H1 (cell line): ENCODE data around the gene H2AZ1. TPM values are rescaled to one million over a fixed set of nuclear protein-coding genes. Genes with fewer than 3 reads are reported as not detected.

Source experiments
- CTCF ChIA-PET: fragments of 300-600 bp; sonication (Branson Sonifier 250); formaldehyde crosslinking; loops from one replicate; lab custom pipeline; 2021; ENCODE audit not compliant: partially characterized antibody; lab: Charles Lee
- POLR2A ChIA-PET: fragments of 300-600 bp; sonication (Branson Sonifier 250); formaldehyde crosslinking; loops from one replicate; lab custom pipeline; 2021; ENCODE audit warnings: inconsistent platforms; ENCODE audit not compliant: partially characterized antibody; lab: Charles Lee
- DNase-seq, 2 experiments: peaks; one replicate each; pipeline versions ENCODE4 v3.0.0 to v3.0.0-alpha.2; 2010 to 2022; ENCODE audit warnings: low spot score in 2 of 2, low read depth in 1 of 2, mixed read lengths in 1 of 2
- FAIRE-seq: peaks from 2 replicates; lab custom pipeline; 2011; peaks lifted over from hg19 to GRCh38; lab: Jason Lieb, UNC
- H2AFZ ChIP-seq: 2 replicates; pipeline ENCODE4 v1.8.1; 2012; ENCODE audit warnings: low read length, inconsistent platforms
- H2AK5ac ChIP-seq: 2 replicates; pipeline ENCODE4 v1.6.1; 2013; ENCODE audit warnings: low read depth, low read length
- H2BK120ac ChIP-seq: replicated peaks from 2 replicates; pipeline ENCODE3; 2013; ENCODE audit warnings: low read depth, low read length, inconsistent platforms
- H2BK12ac ChIP-seq: 2 replicates; pipeline ENCODE4 v1.6.1; 2013; ENCODE audit warnings: low read depth, low read length
- H2BK15ac ChIP-seq: 2 replicates; pipeline ENCODE4 v1.6.1; 2013; ENCODE audit warnings: low read length
- H2BK20ac ChIP-seq: 2 replicates; pipeline ENCODE4 v1.6.1; 2013; ENCODE audit warnings: low read length
- H2BK5ac ChIP-seq: 2 replicates; pipeline ENCODE4 v1.6.1; 2013; ENCODE audit warnings: low read depth, low read length
- H3K14ac ChIP-seq: 2 replicates; pipeline ENCODE4 v1.6.1; 2013; ENCODE audit warnings: inconsistent platforms; ENCODE audit not compliant: insufficient read length
- H3K18ac ChIP-seq: 2 replicates; pipeline ENCODE4 v1.6.1; 2013; ENCODE audit warnings: low read length; ENCODE audit errors: extremely low read depth
- H3K23ac ChIP-seq: 2 replicates; pipeline ENCODE4 v1.6.1; 2013; ENCODE audit warnings: inconsistent platforms; ENCODE audit not compliant: insufficient read length
- H3K23me2 ChIP-seq: 2 replicates; pipeline ENCODE4 v1.6.1; 2013; ENCODE audit warnings: low read depth, low read length
- H3K27ac ChIP-seq: 2 replicates; pipeline ENCODE4 v1.6.1; 2011; ENCODE audit warnings: low read depth, low read length, inconsistent platforms
- H3K27me3 ChIP-seq, 4 experiments: replicated peaks in 1 of 4; 1 replicate in 1 of 4; 2 replicates in 3 of 4; pipeline versions ENCODE4 v1.6.1 to v1.8.1; 2011 to 2013; ENCODE audit warnings: low read length in 3 of 4, mild to moderate bottlenecking in 3 of 4, inconsistent platforms in 2 of 4, mixed read lengths in 2 of 4, moderate library complexity in 1 of 4; ENCODE audit not compliant: control insufficient read depth in 3 of 4, insufficient read depth in 3 of 4; ENCODE audit errors: extremely low read depth in 1 of 4
- H3K36me3 ChIP-seq, 4 experiments: 2 replicates each; pipeline versions ENCODE4 v1.6.1 to v1.8.1; 2011 to 2013; ENCODE audit warnings: mild to moderate bottlenecking in 4 of 4, low read length in 3 of 4, moderate library complexity in 2 of 4, control low read depth in 1 of 4, inconsistent platforms in 1 of 4; ENCODE audit not compliant: insufficient read depth in 4 of 4, control insufficient read depth in 2 of 4
- H3K4ac ChIP-seq: replicated peaks from 2 replicates; pipeline ENCODE3; 2013; ENCODE audit warnings: low read length, low read depth, mixed read lengths, inconsistent platforms; ENCODE audit not compliant: insufficient read length
- H3K4me1 ChIP-seq, 4 experiments: replicated peaks in 1 of 4; 1 replicate in 1 of 4; 2 replicates in 3 of 4; pipeline versions ENCODE4 v1.6.1 to v1.8.1; 2011 to 2013; ENCODE audit warnings: low read length in 3 of 4, inconsistent platforms in 2 of 4, mixed read lengths in 1 of 4; ENCODE audit not compliant: insufficient read depth in 4 of 4, control insufficient read depth in 3 of 4
- H3K4me2 ChIP-seq, 2 experiments: 2 replicates each; pipeline versions ENCODE4 v1.6.1 to v1.8.1; 2011 to 2013; ENCODE audit warnings: low read depth in 2 of 2, low read length in 2 of 2, control low read depth in 1 of 2, inconsistent platforms in 1 of 2, mild to moderate bottlenecking in 1 of 2; ENCODE audit not compliant: insufficient read depth in 1 of 2
- H3K4me3 ChIP-seq, 4 experiments: fragments of 200-600, 300-600 bp in 1 of 4; sonication (generic), shearing (Covaris generic), sonication (Bioruptor Twin) in 1 of 4; 2 replicates each; pipeline versions ENCODE4 v1.5.1 to v1.8.1; 2011 to 2016; ENCODE audit warnings: low read length in 4 of 4, low read depth in 3 of 4, control low read depth in 2 of 4, inconsistent platforms in 2 of 4, mild to moderate bottlenecking in 2 of 4, mixed read lengths in 1 of 4, moderate library complexity in 1 of 4; ENCODE audit not compliant: insufficient read depth in 2 of 4; ENCODE audit errors: extremely low read depth in 1 of 4
- H3K56ac ChIP-seq: replicated peaks from 2 replicates; pipeline ENCODE3; 2013; ENCODE audit warnings: low read depth, mild to moderate bottlenecking, mixed read lengths, low read length, inconsistent platforms; ENCODE audit not compliant: insufficient read length
- H3K79me1 ChIP-seq: 2 replicates; pipeline ENCODE4 v1.6.1; 2013; ENCODE audit warnings: low read depth, low read length, control low read depth
- H3K79me2 ChIP-seq, 2 experiments: 2 replicates each; pipeline versions ENCODE4 v1.6.1 to v1.8.1; 2012 to 2013; ENCODE audit warnings: low read length in 2 of 2, mild to moderate bottlenecking in 2 of 2, inconsistent platforms in 1 of 2; ENCODE audit not compliant: insufficient read depth in 2 of 2, control insufficient read depth in 1 of 2
- H3K9ac ChIP-seq, 4 experiments: replicated peaks in 1 of 4; 1 replicate in 1 of 4; 2 replicates in 3 of 4; pipeline versions ENCODE4 v1.6.1 to v1.8.1; 2011 to 2013; ENCODE audit warnings: low read depth in 3 of 4, low read length in 3 of 4, control low read depth in 2 of 4, mild to moderate bottlenecking in 2 of 4, moderate library complexity in 2 of 4, inconsistent platforms in 1 of 4; ENCODE audit errors: extremely low read depth in 1 of 4
- H3K9me3 ChIP-seq, 2 experiments: 2 replicates each; pipeline versions ENCODE4 v1.6.1 to v1.8.1; 2012 to 2013; ENCODE audit warnings: mild to moderate bottlenecking in 2 of 2, moderate library complexity in 2 of 2, control low read depth in 1 of 2, inconsistent platforms in 1 of 2, low read depth in 1 of 2, low read length in 1 of 2, mixed read lengths in 1 of 2; ENCODE audit not compliant: insufficient read depth in 2 of 2
- H4K20me1 ChIP-seq, 2 experiments: replicated peaks in 1 of 2; 2 replicates each; pipeline versions ENCODE3 to v1.8.1; 2011 to 2013; ENCODE audit warnings: inconsistent platforms in 2 of 2, low read length in 2 of 2, mild to moderate bottlenecking in 1 of 2; ENCODE audit not compliant: insufficient read depth in 2 of 2, control insufficient read depth in 1 of 2
- H4K5ac ChIP-seq: 2 replicates; pipeline ENCODE4 v1.6.1; 2013; ENCODE audit warnings: low read length, low read depth, mixed read lengths, inconsistent platforms; ENCODE audit not compliant: insufficient read length
- H4K8ac ChIP-seq: 2 replicates; pipeline ENCODE4 v1.8.0; 2013; ENCODE audit warnings: mild to moderate bottlenecking, moderate library complexity, low read length, inconsistent platforms; ENCODE audit not compliant: insufficient read depth; ENCODE audit errors: extremely low read depth
- H4K91ac ChIP-seq: replicated peaks from 2 replicates; pipeline ENCODE3; 2013; ENCODE audit warnings: low read length, mixed read lengths, inconsistent platforms; ENCODE audit not compliant: insufficient read length
- ASH2L ChIP-seq: fragments of 200-600, 300-600 bp; sonication (generic); IDR thresholded peaks from one replicate; pipeline ENCODE4 v1.7.1; 2017; ENCODE audit warnings: low read length
- BRCA1 ChIP-seq: IDR thresholded peaks from 2 replicates; pipeline ENCODE4 v1.6.1; 2012; ENCODE audit warnings: low read depth, low read length, improper control_type of control experiment
- CBX8 ChIP-seq: fragments of 300-800, 300-1000 bp; sonication (generic); IDR thresholded peaks from 2 replicates; pipeline ENCODE4 v1.7.1; 2016; ENCODE audit warnings: low read depth, low read length, borderline replicate concordance
- CEBPB ChIP-seq: IDR thresholded peaks from 2 replicates; pipeline ENCODE4 v1.6.1; 2012; ENCODE audit warnings: low read depth, low read length
- CHD2 ChIP-seq: IDR thresholded peaks from 2 replicates; pipeline ENCODE4 v1.6.1; 2012; ENCODE audit warnings: low read length, improper control_type of control experiment
- EGR1 ChIP-seq: IDR thresholded peaks from 2 replicates; pipeline ENCODE4 v1.6.1; 2011; ENCODE audit warnings: low read depth, low read length, borderline replicate concordance
- EP300 ChIP-seq, 2 experiments: IDR thresholded peaks; 1 replicate in 1 of 2; 2 replicates in 1 of 2; pipeline ENCODE4 v1.6.1; 2011 to 2012; ENCODE audit warnings: low read depth in 2 of 2, low read length in 2 of 2, mild to moderate bottlenecking in 2 of 2, borderline replicate concordance in 1 of 2, inconsistent platforms in 1 of 2, moderate library complexity in 1 of 2
- MAFK ChIP-seq: IDR thresholded peaks from 2 replicates; pipeline ENCODE4 v1.6.1; 2012; ENCODE audit warnings: low read depth, mild to moderate bottlenecking, improper control_type of control experiment, low read length
- NRF1 ChIP-seq: IDR thresholded peaks from 2 replicates; pipeline ENCODE4 v1.6.1; 2011; ENCODE audit warnings: mild to moderate bottlenecking, low read depth, low read length, improper control_type of control experiment
- POU5F1 ChIP-seq: IDR thresholded peaks from 2 replicates; pipeline ENCODE4 v1.6.1; 2011; ENCODE audit warnings: low read depth, mild to moderate bottlenecking, low read length, moderate library complexity
- RNF2 ChIP-seq: fragments of 200-900, 300-1000 bp; sonication (generic); IDR thresholded peaks from 2 replicates; pipeline ENCODE4 v1.7.1; 2016; ENCODE audit warnings: borderline replicate concordance, low read depth, mild to moderate bottlenecking, antibody characterized with exemption, low read length; ENCODE audit not compliant: poor library complexity, severe bottlenecking; ENCODE audit errors: missing control alignments
- TAF1 ChIP-seq: IDR thresholded peaks from 2 replicates; pipeline ENCODE4 v1.6.1; 2011; ENCODE audit warnings: mild to moderate bottlenecking, low read depth, low read length
- TBP ChIP-seq: IDR thresholded peaks from 2 replicates; pipeline ENCODE4 v1.6.1; 2011; ENCODE audit warnings: low read depth, low read length, improper control_type of control experiment
- TCF12 ChIP-seq: IDR thresholded peaks from 2 replicates; pipeline ENCODE4 v1.6.1; 2011; ENCODE audit warnings: low read depth, mild to moderate bottlenecking, low read length
- WGBS, 2 experiments: shearing (Covaris generic) in 1 of 2; methylation state at CpG; one replicate each; pipeline versions ENCODE4 v1.1.6 to v1.1.7; 2013 to 2015; ENCODE audit warnings: low lambda C conversion rate in 2 of 2, mixed read lengths in 2 of 2, inconsistent platforms in 1 of 2, low coverage in 1 of 2, missing lambda C conversion rate in 1 of 2; ENCODE audit not compliant: insufficient replicate concordance in 2 of 2, insufficient coverage in 1 of 2, insufficient read length in 1 of 2; ENCODE audit errors: extremely low coverage in 1 of 2, missing lambda C conversion rate in 1 of 2; 5-methylcytosine and 5-hydroxymethylcytosine counted together
- polyA plus RNA-seq, 7 experiments: library from polyadenylated mRNA; depleted of rRNA in 3 of 7; stranded (reverse) in 5 of 7; unstranded in 2 of 7; fragments of >200 nt in 5 of 7; fragments of 200-250 nt in 2 of 7; gene quantifications; 1 replicate in 5 of 7; 2 replicates in 1 of 7; 4 replicates in 1 of 7; pipeline versions ENCODE4 v1.2.1 to v1.2.3, GENCODE V29; 2011 to 2013; ENCODE audit warnings: missing spikeins in 2 of 7, mixed read lengths in 2 of 7
- total RNA-seq: library from RNA; stranded (reverse); fragmentation: NEBNext Ultra II Directional; extraction: Animal tissue kit (Norgen Biotek cat#: 25700); gene quantifications from 2 replicates; pipeline ENCODE4 v1.2.1, GENCODE V29; 2021

The H2AZ1 gene
- total and polyA plus RNA-seq, 2 of the 8 experiments (the other 6 are each of a cell fraction or from before 2014, with no cell fraction given), result 831 to 898 TPM

- H3K4me1 ChIP-seq, result no peaks in the 10 kb centered on the region
- no peaks in the 10 kb centered on the region for H3K9me3 ChIP-seq
- no peak overlapping the region for H3K4me3 ChIP-seq
- H3K27me3 ChIP-seq, result no peaks in the 10 kb centered on the region
- H3K27ac ChIP-seq, result no peak overlapping the region
- ChIA-PET POLR2A (no interaction called here), CTCF (no interaction called here)
- H3K23ac ChIP-seq, result no peak overlapping the region
- no peak overlapping the region for H3K4ac ChIP-seq
- H2BK5ac ChIP-seq, result no peak overlapping the region
- no peak overlapping the region for H3K56ac ChIP-seq
- no peak overlapping the region for H3K9ac ChIP-seq
- H4K20me1 ChIP-seq, result no peaks in the 10 kb centered on the region
- no peak overlapping the region for H4K8ac ChIP-seq
- no peak overlapping the region for H3K14ac ChIP-seq
- DNase-seq (no peak), FAIRE-seq (no peak)
- no peak overlapping the region for H2AFZ ChIP-seq
- no peak overlapping the region for H2BK15ac ChIP-seq
- H3K23me2 ChIP-seq, result no peaks in the 10 kb centered on the region
- no peaks in the 10 kb centered on the region for H3K79me2 ChIP-seq
- H4K5ac ChIP-seq, result no peak overlapping the region
- WGBS, 2 experiments, result 95% methylated on average over 4 of the region's 4 CpGs; no CpG with 5 or more reads in 1 of the 2 experiments
- no peaks in the 10 kb centered on the region for H3K79me1 ChIP-seq
- no peaks in the 10 kb centered on the region for H3K36me3 ChIP-seq
- H4K91ac ChIP-seq, result no peak overlapping the region
- no peak overlapping the region for H2AK5ac ChIP-seq
- no peak overlapping the region for H3K4me2 ChIP-seq
- no peak overlapping the region for H2BK12ac ChIP-seq
- TF ChIP-seq MAFK, result no peak
- no peak for TF ChIP-seq BRCA1
- TF ChIP-seq EP300 (IDR thresholded peaks at IDR 0.05; ENCODE audit: borderline replicate concordance in 1 of 2, low read depth in 2 of 2, low read length in 2 of 2), result no peak
- no peak for TF ChIP-seq TAF1
- TF ChIP-seq TCF12, result no peak
- no peak for TF ChIP-seq CEBPB
- no peak for TF ChIP-seq CHD2
- no peak for TF ChIP-seq CBX8
- no peak for TF ChIP-seq NRF1
- TF ChIP-seq RNF2, result no peak
- no peak for TF ChIP-seq TBP
- no peak for TF ChIP-seq EGR1
- no peak for TF ChIP-seq POU5F1
- TF ChIP-seq ASH2L, result no peak
- no peak overlapping the region for H2BK120ac ChIP-seq
- H3K18ac ChIP-seq, result no peak overlapping the region
- H2BK20ac ChIP-seq, result no peak overlapping the region
Observed at GRCh38 chr4:99983289-99983943, 33.3 kb upstream of the H2AZ1 start.
